GM18505 (cell line): ENCODE measurements around the gene CACNA1S.

Source experiments
- ATAC-seq: cut with Tn5 transposase; IDR thresholded peaks from one replicate; pipeline ENCODE4 v1.9.1; 2021; ENCODE audit not compliant: unreplicated experiment
- POLR2A ChIP-seq: IDR thresholded peaks from 4 replicates; pipeline ENCODE4 v1.6.1; 2011; ENCODE audit warnings: borderline replicate concordance; ENCODE audit not compliant: insufficient read depth, insufficient read length; ENCODE audit errors: extremely low read depth

CACNA1S gene

GRCh38 chr1:201088395-201088794, 23.8 kb downstream of the CACNA1S start:
- no peak for TF ChIP-seq POLR2A
- no peak for ATAC-seq

GRCh38 chr1:201085902-201086735, 26.1 kb downstream of the CACNA1S start:
- ATAC-seq, result no peak
- TF ChIP-seq POLR2A, result no peak

GRCh38 chr1:201084295-201084694, 27.9 kb downstream of the CACNA1S start:
- TF ChIP-seq POLR2A, result no peak
- ATAC-seq, result no peak

GRCh38 chr1:201083741-201084140, 28.5 kb downstream of the CACNA1S start:
- ATAC-seq, result no peak
- TF ChIP-seq POLR2A, result no peak

- ATAC-seq, result no peak
- no peak for TF ChIP-seq POLR2A
Observed at GRCh38 chr1:201080135-201080534, 32.1 kb downstream of the CACNA1S start.

- no peak for TF ChIP-seq POLR2A
- ATAC-seq, result no peak
Observed at GRCh38 chr1:201077736-201078135, 34.5 kb downstream of the CACNA1S start.

- no peak for TF ChIP-seq POLR2A
- ATAC-seq, result no peak
Observed at GRCh38 chr1:201077116-201077515, 35.1 kb downstream of the CACNA1S start.

GRCh38 chr1:201076092-201076491, 36.1 kb downstream of the CACNA1S start:
- TF ChIP-seq POLR2A, result no peak
- ATAC-seq, result no peak

- no peak for TF ChIP-seq POLR2A
- ATAC-seq, result no peak
Observed at GRCh38 chr1:201074018-201074417, 38.2 kb downstream of the CACNA1S start.

GRCh38 chr1:201072922-201073321, 39.3 kb downstream of the CACNA1S start:
- no peak for ATAC-seq
- TF ChIP-seq POLR2A, result no peak

GRCh38 chr1:201072149-201072548, 40.1 kb downstream of the CACNA1S start:
- no peak for TF ChIP-seq POLR2A
- ATAC-seq, result no peak

GRCh38 chr1:201069636-201070035, 42.6 kb downstream of the CACNA1S start:
- ATAC-seq, result no peak
- TF ChIP-seq POLR2A, result no peak

GRCh38 chr1:201068976-201069375, 43.2 kb downstream of the CACNA1S start:
- TF ChIP-seq POLR2A, result no peak
- ATAC-seq, result no peak

- no peak for ATAC-seq
- TF ChIP-seq POLR2A, result no peak
Observed at GRCh38 chr1:201066986-201067385, 45.2 kb downstream of the CACNA1S start.

- no peak for ATAC-seq
- no peak for TF ChIP-seq POLR2A
Observed at GRCh38 chr1:201065686-201066085, 46.5 kb downstream of the CACNA1S start.

GRCh38 chr1:201064806-201065205, 47.4 kb downstream of the CACNA1S start:
- TF ChIP-seq POLR2A, result no peak
- ATAC-seq, result no peak

GRCh38 chr1:201063145-201063544, 49.1 kb downstream of the CACNA1S start:
- no peak for TF ChIP-seq POLR2A
- ATAC-seq, result no peak
